Nephron progenitor cell (in vitro differentiated cells): ENCODE data around the gene MECR.

Experiments
- DNase-seq: peaks from one replicate; pipeline ENCODE4 v3.0.0; 2021
- H3K27ac Mint-ChIP-seq: 2 replicates; pipeline ENCODE4 v1.8.0; 2021; ENCODE audit warnings: mild to moderate bottlenecking, moderate library complexity, mixed read lengths
- H3K27me3 Mint-ChIP-seq: 2 replicates; pipeline ENCODE4 v1.8.0; 2021; ENCODE audit warnings: mild to moderate bottlenecking, low read depth, mixed read lengths; ENCODE audit not compliant: poor library complexity
- H3K36me3 Mint-ChIP-seq: 2 replicates; pipeline ENCODE4 v1.8.0; 2021; ENCODE audit warnings: low read depth, mixed read lengths
- H3K4me1 Mint-ChIP-seq: 2 replicates; pipeline ENCODE4 v1.8.0; 2021; ENCODE audit warnings: mixed read lengths
- H3K4me3 Mint-ChIP-seq: 2 replicates; pipeline ENCODE4 v1.8.0; 2021; ENCODE audit warnings: mild to moderate bottlenecking, moderate library complexity, mixed read lengths
- H3K9me3 Mint-ChIP-seq: 2 replicates; pipeline ENCODE4 v1.8.0; 2021; ENCODE audit warnings: mild to moderate bottlenecking, moderate library complexity, mixed read lengths
- CTCF ChIP-seq: fragments of 200-600 bp; sonication (generic); IDR thresholded peaks from 2 replicates; pipeline ENCODE4 v1.5.0; 2021; ENCODE audit warnings: antibody characterized with exemption

MECR gene

DNA sequence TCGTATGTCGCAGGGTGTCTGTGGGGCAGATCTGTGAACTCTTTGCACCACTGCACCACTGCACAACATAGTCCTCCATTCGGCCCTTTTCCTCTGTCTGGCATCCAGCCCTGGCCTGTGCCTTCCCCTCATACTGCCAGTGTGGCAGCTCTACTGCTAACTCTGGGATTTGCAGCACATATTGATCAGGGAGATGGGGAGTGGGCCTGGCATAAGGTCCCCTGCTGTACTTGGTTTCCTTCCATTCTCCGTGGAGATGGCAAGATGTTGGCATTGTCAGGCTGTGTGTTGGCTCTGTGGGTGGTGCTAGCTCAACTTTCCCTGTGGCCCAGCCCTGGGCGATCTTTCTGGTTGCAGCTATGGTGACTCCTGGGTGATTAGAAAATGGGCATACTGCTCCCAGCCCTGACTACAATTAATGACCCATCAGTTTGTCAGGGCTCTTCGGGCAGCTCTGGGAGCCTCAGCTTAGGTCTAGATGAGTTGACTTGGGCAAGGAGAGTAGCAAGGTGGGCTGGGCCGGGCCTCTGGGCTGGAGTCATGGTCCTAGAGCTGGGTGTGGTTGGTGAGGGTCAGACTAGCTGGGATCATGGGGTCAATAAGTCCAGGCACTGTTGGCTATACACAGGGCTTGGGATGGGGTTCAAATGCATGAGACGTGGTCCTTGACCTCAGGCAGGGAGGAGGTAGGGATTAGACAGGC, 17.0 kb upstream of the MECR start:
- Mint-ChIP-seq H3K36me3 (no peaks in the 10 kb centered on the region), H3K4me1 (peaks cover 39% of the 10 kb centered on the region), H3K9me3 (no peaks in the 10 kb centered on the region), H3K4me3 (no peak overlapping the region), H3K27me3 (peaks cover 3% of the 10 kb centered on the region), H3K27ac (no peak overlapping the region)
- no peak for TF ChIP-seq CTCF
- DNase-seq = no peak

DNA sequence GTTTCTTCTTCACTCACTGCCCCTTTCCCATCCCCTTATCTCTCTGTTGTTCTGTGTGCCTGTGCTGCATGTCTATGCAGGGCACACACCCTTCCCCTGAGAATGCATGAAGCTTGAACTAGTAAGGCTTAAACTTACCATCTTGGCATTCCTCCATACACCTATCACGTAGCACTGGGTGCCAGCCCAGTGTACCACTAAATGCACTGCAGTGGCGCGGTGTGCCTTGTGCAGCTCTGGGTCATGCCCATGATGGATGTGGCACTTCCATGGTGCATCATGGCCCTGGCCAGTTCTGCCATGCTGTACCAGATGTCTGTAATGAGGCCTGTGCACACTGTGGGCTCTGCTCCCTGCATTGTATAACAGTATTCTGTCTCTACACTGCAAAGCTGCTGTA, 16.3 kb upstream of the MECR start:
- Mint-ChIP-seq H3K9me3 (no peaks in the 10 kb centered on the region), H3K36me3 (no peaks in the 10 kb centered on the region), H3K27me3 (peaks cover 3% of the 10 kb centered on the region), H3K4me1 (peaks cover 39% of the 10 kb centered on the region), H3K27ac (no peak overlapping the region), H3K4me3 (no peak overlapping the region)
- TF ChIP-seq CTCF = no peak
- no peak for DNase-seq

DNA sequence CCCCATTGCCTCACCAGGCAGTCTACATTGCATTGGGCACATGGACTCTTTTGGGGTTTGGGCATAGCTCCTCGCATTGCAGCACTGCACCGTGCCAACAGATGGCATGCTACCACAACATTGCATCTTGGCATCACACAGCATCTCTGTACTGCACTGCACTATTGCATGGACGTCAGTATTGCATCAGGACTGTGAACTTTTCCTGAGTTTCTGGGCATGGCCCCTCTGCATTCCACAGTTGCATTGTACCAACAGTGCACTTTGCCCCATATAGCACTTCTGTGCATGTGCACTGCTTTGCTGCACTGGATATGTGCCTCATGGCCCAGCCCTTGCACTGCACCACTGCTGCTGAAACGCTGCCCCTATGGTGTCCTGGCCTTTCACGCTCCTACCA, 15.1 kb upstream of the MECR start:
- TF ChIP-seq CTCF = no peak
- H3K4me1 Mint-ChIP-seq = peaks cover 40% of the 10 kb centered on the region
- no peak overlapping the region for H3K27ac Mint-ChIP-seq
- H3K36me3 Mint-ChIP-seq = no peaks in the 10 kb centered on the region
- H3K9me3 Mint-ChIP-seq = no peaks in the 10 kb centered on the region
- peaks cover 7% of the 10 kb centered on the region for H3K27me3 Mint-ChIP-seq
- DNase-seq = no peak
- H3K4me3 Mint-ChIP-seq = no peak overlapping the region

DNA sequence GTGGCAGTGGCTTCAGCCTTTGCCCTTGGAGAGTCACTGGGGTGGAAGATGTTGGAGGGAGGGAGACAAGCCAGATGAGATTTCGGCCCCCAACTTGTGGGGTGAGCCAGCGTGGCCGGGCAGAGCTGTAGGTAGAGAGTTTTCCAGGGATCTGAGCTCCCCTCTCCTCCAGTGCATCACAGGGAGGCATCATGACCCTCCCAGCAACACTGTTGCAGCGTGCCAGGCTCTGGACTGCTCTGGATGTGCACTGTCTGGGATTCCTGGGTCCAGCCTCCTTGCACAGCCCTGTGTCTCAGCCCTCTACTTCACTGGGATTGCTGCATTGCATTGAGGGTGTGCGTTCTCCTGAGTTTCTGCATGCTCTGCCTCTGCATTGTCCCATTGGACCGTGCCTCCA, 14.5 kb upstream of the MECR start:
- H3K27ac Mint-ChIP-seq = no peak overlapping the region
- H3K9me3 Mint-ChIP-seq = no peaks in the 10 kb centered on the region
- H3K27me3 Mint-ChIP-seq = peaks cover 8% of the 10 kb centered on the region
- TF ChIP-seq CTCF = no peak
- H3K36me3 Mint-ChIP-seq = no peaks in the 10 kb centered on the region
- DNase-seq = no peak
- H3K4me1 Mint-ChIP-seq = peaks cover 40% of the 10 kb centered on the region
- no peak overlapping the region for H3K4me3 Mint-ChIP-seq

DNA sequence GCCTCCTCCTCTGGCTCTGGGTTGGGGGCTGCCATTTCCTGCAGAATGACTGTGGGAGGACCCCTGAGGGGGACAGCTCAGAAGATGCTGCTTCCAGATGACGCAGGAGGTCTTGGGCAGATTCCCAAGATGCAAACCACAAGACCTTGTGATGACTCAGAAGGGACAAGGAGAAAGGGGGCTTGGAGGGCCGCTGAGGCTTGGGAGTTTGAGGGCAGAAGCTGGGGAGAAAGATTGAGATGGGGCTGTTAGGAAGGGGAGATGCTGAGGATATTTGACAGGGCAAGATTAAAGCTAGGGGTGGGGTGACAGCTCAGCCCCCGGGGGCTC, 13.1 kb upstream of the MECR start:
- H3K9me3 Mint-ChIP-seq = no peaks in the 10 kb centered on the region
- H3K4me1 Mint-ChIP-seq = peaks cover 40% of the 10 kb centered on the region
- H3K27me3 Mint-ChIP-seq = peaks cover 11% of the 10 kb centered on the region
- DNase-seq = no peak
- H3K27ac Mint-ChIP-seq = no peak overlapping the region
- H3K36me3 Mint-ChIP-seq = no peaks in the 10 kb centered on the region
- H3K4me3 Mint-ChIP-seq = no peak overlapping the region
- no peak for TF ChIP-seq CTCF

DNA sequence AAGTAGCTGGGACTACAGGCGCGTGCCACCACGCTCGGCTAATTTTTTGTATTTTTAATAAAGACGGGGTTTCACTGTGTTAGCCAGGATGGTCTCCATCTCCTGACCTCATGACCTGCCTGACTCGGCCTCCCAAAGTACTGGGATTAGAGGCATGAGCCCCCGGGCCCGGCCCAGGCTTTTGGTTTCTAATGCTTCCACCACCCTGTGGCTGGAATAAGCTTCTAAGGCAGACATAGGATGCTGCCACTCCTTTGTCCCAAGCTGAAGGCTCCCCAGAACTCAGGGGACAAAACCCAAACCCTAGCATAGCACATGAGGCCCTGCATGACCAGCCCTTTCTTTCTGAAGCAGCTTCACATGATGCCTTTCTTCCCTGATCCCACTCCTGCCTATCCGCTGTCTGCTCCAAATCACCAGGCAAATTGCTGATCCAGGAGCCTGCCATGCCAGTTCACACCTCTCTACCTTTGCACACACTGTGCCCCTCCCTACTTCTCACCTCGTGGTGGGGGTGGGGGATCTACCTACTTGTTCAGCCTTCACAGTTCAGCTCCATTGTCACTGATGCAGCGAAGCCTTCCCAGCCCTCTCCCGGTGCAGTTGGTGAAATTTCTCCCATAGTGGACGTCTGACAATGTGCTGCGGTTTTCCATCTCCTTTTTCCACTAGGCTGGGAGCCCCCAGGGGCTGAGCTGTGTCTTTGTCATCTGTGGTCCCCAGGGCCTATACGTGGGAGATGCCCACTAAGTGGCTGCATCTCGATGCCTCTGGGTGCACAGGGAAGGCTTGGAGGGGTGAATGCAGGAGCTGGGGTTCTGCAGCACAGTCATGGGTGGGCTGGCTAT, 12.5 kb upstream of the MECR start:
- DNase-seq = no peak
- Mint-ChIP-seq H3K9me3 (no peaks in the 10 kb centered on the region), H3K36me3 (no peaks in the 10 kb centered on the region), H3K4me1 (peaks cover 42% of the 10 kb centered on the region), H3K27me3 (peaks cover 15% of the 10 kb centered on the region), H3K4me3 (no peak overlapping the region), H3K27ac (no peak overlapping the region)
- no peak for TF ChIP-seq CTCF
